HepG2 (cell line): ENCODE data around the gene SEL1L2. TPM values are rescaled to one million over a fixed set of nuclear protein-coding genes. Genes with fewer than 3 reads are reported as not detected.

Experiments used
- ARID2 ChIP-seq: sonication (generic); formaldehyde crosslinking; IDR thresholded peaks from 2 replicates; pipeline ENCODE4 v1.8.1; 2022; ENCODE audit warnings: mild to moderate bottlenecking, missing genetic modification reagents, borderline replicate concordance
- CBX2 ChIP-seq, 2 experiments: fragments of 200-600 bp in 1 of 2; sonication (generic); formaldehyde crosslinking in 1 of 2; IDR thresholded peaks; 2 replicates each; pipeline versions ENCODE4 v1.7.0 to v1.8.1; 2018 to 2022; ENCODE audit warnings: low read depth in 2 of 2, low read length in 1 of 2, mild to moderate bottlenecking in 1 of 2, missing genetic modification reagents in 1 of 2
- CEBPG ChIP-seq: IDR thresholded peaks from 2 replicates; pipeline ENCODE4 v1.6.1; 2016
- NAIF1 ChIP-seq: sonication (generic); formaldehyde crosslinking; IDR thresholded peaks from 2 replicates; pipeline ENCODE4 v1.5.0; 2020; ENCODE audit warnings: mild to moderate bottlenecking, missing genetic modification reagents, borderline replicate concordance
- NFKB2 ChIP-seq: sonication (generic); formaldehyde crosslinking; IDR thresholded peaks from 2 replicates; pipeline ENCODE4 v1.4.0; 2020; ENCODE audit warnings: missing genetic modification reagents, borderline replicate concordance
- POLR2A ChIP-seq, 2 experiments: IDR thresholded peaks; 2 replicates each; pipeline ENCODE4 v1.6.1; 2011; ENCODE audit warnings: low read depth in 2 of 2, low read length in 2 of 2, mild to moderate bottlenecking in 1 of 2, moderate library complexity in 1 of 2; ENCODE audit not compliant: insufficient read depth in 1 of 2
- RARA ChIP-seq: IDR thresholded peaks from 2 replicates; pipeline ENCODE4 v1.6.1; 2016; ENCODE audit warnings: missing genetic modification reagents, missing compliant biosample characterization
- RELA ChIP-seq: sonication (generic); formaldehyde crosslinking; IDR thresholded peaks from 2 replicates; pipeline ENCODE4 v1.4.0; 2020; ENCODE audit warnings: missing genetic modification reagents
- RFXANK ChIP-seq: IDR thresholded peaks from 2 replicates; pipeline ENCODE4 v1.6.1; 2016
- TOE1 ChIP-seq: sonication (generic); formaldehyde crosslinking; IDR thresholded peaks from 2 replicates; pipeline ENCODE4 v1.4.0; 2020; ENCODE audit warnings: mild to moderate bottlenecking, missing genetic modification reagents
- WIZ ChIP-seq: sonication (generic); formaldehyde crosslinking; IDR thresholded peaks from 2 replicates; pipeline ENCODE4 v1.5.1; 2020; ENCODE audit warnings: mild to moderate bottlenecking, missing genetic modification reagents
- ZFP90 ChIP-seq: sonication (generic); formaldehyde crosslinking; IDR thresholded peaks from 2 replicates; pipeline ENCODE4 v1.8.0; 2022; ENCODE audit warnings: missing genetic modification reagents, mild to moderate bottlenecking, inconsistent platforms, borderline replicate concordance
- ZFY ChIP-seq: sonication (generic); formaldehyde crosslinking; IDR thresholded peaks from 2 replicates; pipeline ENCODE4 v1.4.0; 2020; ENCODE audit warnings: missing genetic modification reagents
- ZNF136 ChIP-seq: sonication (generic); formaldehyde crosslinking; IDR thresholded peaks from 2 replicates; pipeline ENCODE4 v1.8.1; 2022; ENCODE audit warnings: low read depth, mild to moderate bottlenecking, moderate library complexity, missing genetic modification reagents
- ZNF263 ChIP-seq: sonication (generic); formaldehyde crosslinking; IDR thresholded peaks from 2 replicates; pipeline ENCODE4 v1.4.0; 2020; ENCODE audit warnings: missing genetic modification reagents
- ZNF317 ChIP-seq: sonication (generic); formaldehyde crosslinking; IDR thresholded peaks from 2 replicates; pipeline ENCODE4 v1.5.0; 2020; ENCODE audit warnings: mild to moderate bottlenecking, missing genetic modification reagents
- ZNF484 ChIP-seq: sonication (generic); formaldehyde crosslinking; IDR thresholded peaks from 2 replicates; pipeline ENCODE4 v1.5.1; 2020; ENCODE audit warnings: mild to moderate bottlenecking, low read depth, missing genetic modification reagents, borderline replicate concordance
- ZNF546 ChIP-seq: sonication (generic); formaldehyde crosslinking; conservative IDR thresholded peaks from 2 replicates; pipeline ENCODE4 v1.8.1; 2023; ENCODE audit warnings: mild to moderate bottlenecking, missing genetic modification reagents
- ZNF644 ChIP-seq: IDR thresholded peaks from 2 replicates; pipeline ENCODE4 v1.6.1; 2016; ENCODE audit warnings: low read depth
- ZNF749 ChIP-seq: sonication (generic); formaldehyde crosslinking; IDR thresholded peaks from 2 replicates; pipeline ENCODE4 v1.8.0; 2022; ENCODE audit warnings: mild to moderate bottlenecking, missing genetic modification reagents, moderate library complexity, borderline replicate concordance
- ZNF790 ChIP-seq: sonication (generic); formaldehyde crosslinking; IDR thresholded peaks from 2 replicates; pipeline ENCODE4 v1.8.0; 2022; ENCODE audit warnings: missing genetic modification reagents, mild to moderate bottlenecking, borderline replicate concordance
- ZNF878 ChIP-seq: sonication (generic); formaldehyde crosslinking; IDR thresholded peaks from 2 replicates; pipeline ENCODE4 v1.8.1; 2023; ENCODE audit warnings: mild to moderate bottlenecking, missing genetic modification reagents, moderate library complexity
- polyA plus RNA-seq, 8 experiments: library from polyadenylated mRNA; depleted of rRNA in 3 of 8; stranded (reverse) in 7 of 8; unstranded in 1 of 8; fragments of >200 nt; fragmentation: Illumina TruSeq in 4 of 8; extraction: Trizol in 4 of 8; gene quantifications; 2 replicates each; pipeline versions ENCODE4 v1.2.1 to v1.2.3, GENCODE V29; 2011 to 2016; ENCODE audit warnings: low read depth in 4 of 8, missing spikeins in 1 of 8, mixed read lengths in 1 of 8; ENCODE audit not compliant: insufficient read depth in 1 of 8
- total RNA-seq, 5 experiments: library from RNA; depleted of rRNA; stranded (reverse); fragments of >200 nt; fragmentation: Illumina TruSeq; extraction: Trizol; gene quantifications; 2 replicates each; pipeline ENCODE4 v1.2.3, GENCODE V29; 2016; ENCODE audit warnings: low read depth in 1 of 5
- TF ChIP-seq, protein P1 (sequence below): sonication (generic); formaldehyde crosslinking; IDR thresholded peaks from 2 replicates; pipeline ENCODE4 v1.4.0; 2020; ENCODE audit warnings: mild to moderate bottlenecking, missing genetic modification reagents
- TF ChIP-seq, protein P2 (sequence below): sonication (generic); formaldehyde crosslinking; IDR thresholded peaks from 2 replicates; pipeline ENCODE4 v1.4.0; 2020; ENCODE audit warnings: mild to moderate bottlenecking, missing genetic modification reagents
- TF ChIP-seq, protein P3 (sequence below): sonication (generic); formaldehyde crosslinking; IDR thresholded peaks from 2 replicates; pipeline ENCODE4 v1.5.0; 2020; ENCODE audit warnings: mild to moderate bottlenecking, missing genetic modification reagents, borderline replicate concordance
- TF ChIP-seq, protein P4 (sequence below): IDR thresholded peaks from 2 replicates; pipeline ENCODE4 v1.6.1; 2016; ENCODE audit warnings: missing compliant biosample characterization, missing genetic modification reagents, borderline replicate concordance

The SEL1L2 gene
- total and polyA plus RNA-seq, 2 of the 13 experiments (the other 11 are each of a cell fraction or from before 2014, with no cell fraction given): not detected

DNA sequence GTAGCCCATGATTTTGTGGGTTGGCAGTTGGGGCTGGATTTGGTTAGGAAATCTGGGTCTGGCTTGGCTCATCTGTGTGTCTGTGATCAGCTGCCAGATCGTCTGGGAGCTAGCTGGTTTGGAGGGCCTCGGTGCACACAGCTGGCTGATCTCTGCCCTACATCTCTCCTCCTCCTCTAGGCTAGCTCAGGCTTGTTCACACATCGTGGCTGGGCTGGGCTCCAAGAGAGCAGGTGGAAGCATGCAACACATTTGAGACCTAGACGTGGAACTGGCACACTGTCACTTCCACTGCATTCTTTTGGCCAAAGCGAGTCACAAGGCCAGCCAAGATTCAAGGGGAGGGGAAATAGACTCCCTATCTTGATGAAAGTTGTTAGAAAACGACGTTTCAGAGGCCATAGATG, 189.7 kb downstream of the SEL1L2 start (continued):
- TF ChIP-seq, protein P1, sequence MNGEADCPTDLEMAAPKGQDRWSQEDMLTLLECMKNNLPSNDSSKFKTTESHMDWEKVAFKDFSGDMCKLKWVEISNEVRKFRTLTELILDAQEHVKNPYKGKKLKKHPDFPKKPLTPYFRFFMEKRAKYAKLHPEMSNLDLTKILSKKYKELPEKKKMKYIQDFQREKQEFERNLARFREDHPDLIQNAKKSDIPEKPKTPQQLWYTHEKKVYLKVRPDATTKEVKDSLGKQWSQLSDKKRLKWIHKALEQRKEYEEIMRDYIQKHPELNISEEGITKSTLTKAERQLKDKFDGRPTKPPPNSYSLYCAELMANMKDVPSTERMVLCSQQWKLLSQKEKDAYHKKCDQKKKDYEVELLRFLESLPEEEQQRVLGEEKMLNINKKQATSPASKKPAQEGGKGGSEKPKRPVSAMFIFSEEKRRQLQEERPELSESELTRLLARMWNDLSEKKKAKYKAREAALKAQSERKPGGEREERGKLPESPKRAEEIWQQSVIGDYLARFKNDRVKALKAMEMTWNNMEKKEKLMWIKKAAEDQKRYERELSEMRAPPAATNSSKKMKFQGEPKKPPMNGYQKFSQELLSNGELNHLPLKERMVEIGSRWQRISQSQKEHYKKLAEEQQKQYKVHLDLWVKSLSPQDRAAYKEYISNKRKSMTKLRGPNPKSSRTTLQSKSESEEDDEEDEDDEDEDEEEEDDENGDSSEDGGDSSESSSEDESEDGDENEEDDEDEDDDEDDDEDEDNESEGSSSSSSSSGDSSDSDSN: peak; percentile 58
- TF ChIP-seq ZNF790 (CRISPR knock-in tag) (no peak), RFXANK (CRISPR knock-in tag) (0 out of 2 replicates have a peak, but pooled peaks have one; percentile 14), ZNF263 (CRISPR knock-in tag) (peak; percentile 57), ZNF546 (CRISPR knock-in tag) (peak; percentile 81; the same call in 1 of the 2 replicates), ARID2 (CRISPR knock-in tag) (no peak), RELA (CRISPR knock-in tag) (no peak), POLR2A (IDR thresholded peaks at IDR 0.05; ENCODE audit: insufficient read depth in 1 of 2, low read depth in 2 of 2, low read length in 2 of 2) (peak in 1 of 2 experiments; percentile 41; a peak in 1 of 4 replicates), TOE1 (CRISPR knock-in tag) (no peak), ZNF749 (CRISPR knock-in tag) (peak; percentile 52; the same call in 1 of the 2 replicates), ZNF484 (no peak), ZNF644 (CRISPR knock-in tag) (peak; percentile 89), ZNF878 (CRISPR knock-in tag) (0 out of 2 replicates have a peak, but pooled peaks have one; percentile 43), NAIF1 (CRISPR knock-in tag) (no peak), RARA (CRISPR knock-in tag) (peak; percentile 42; the same call in 1 of the 2 replicates), WIZ (CRISPR knock-in tag) (peak; percentile 46; the same call in 1 of the 2 replicates), NFKB2 (CRISPR knock-in tag) (peak; percentile 85), ZFP90 (no peak), ZNF317 (CRISPR knock-in tag) (no peak), ZNF136 (CRISPR knock-in tag) (no peak), CBX2 (IDR thresholded peaks at IDR 0.05; ENCODE audit: low read depth, low read length) (no peak), CBX2 (CRISPR knock-in tag; IDR thresholded peaks at IDR 0.05; ENCODE audit: low read depth) (no peak), ZFY (peak; percentile 21; the same call in 1 of the 2 replicates), CEBPG (CRISPR knock-in tag) (peak; percentile 45; the same call in 1 of the 2 replicates)
- TF ChIP-seq, protein P2, sequence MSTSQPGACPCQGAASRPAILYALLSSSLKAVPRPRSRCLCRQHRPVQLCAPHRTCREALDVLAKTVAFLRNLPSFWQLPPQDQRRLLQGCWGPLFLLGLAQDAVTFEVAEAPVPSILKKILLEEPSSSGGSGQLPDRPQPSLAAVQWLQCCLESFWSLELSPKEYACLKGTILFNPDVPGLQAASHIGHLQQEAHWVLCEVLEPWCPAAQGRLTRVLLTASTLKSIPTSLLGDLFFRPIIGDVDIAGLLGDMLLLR (CRISPR knock-in tag): 0 out of 2 replicates have a peak, but pooled peaks have one; percentile 23
- TF ChIP-seq, protein P3, sequence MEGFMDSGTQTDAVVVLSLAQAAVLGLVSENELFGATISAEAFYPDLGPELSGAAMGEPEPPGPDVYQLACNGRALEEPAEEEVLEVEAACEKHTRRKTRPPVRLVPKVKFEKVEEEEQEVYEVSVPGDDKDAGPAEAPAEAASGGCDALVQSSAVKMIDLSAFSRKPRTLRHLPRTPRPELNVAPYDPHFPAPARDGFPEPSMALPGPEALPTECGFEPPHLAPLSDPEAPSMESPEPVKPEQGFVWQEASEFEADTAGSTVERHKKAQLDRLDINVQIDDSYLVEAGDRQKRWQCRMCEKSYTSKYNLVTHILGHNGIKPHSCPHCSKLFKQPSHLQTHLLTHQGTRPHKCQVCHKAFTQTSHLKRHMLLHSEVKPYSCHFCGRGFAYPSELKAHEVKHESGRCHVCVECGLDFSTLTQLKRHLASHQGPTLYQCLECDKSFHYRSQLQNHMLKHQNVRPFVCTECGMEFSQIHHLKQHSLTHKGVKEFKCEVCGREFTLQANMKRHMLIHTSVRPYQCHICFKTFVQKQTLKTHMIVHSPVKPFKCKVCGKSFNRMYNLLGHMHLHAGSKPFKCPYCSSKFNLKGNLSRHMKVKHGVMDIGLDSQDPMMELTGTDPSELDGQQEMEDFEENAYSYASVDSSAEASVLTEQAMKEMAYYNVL (CRISPR knock-in tag): 0 out of 2 replicates have a peak, but pooled peaks have one; percentile 39
- TF ChIP-seq, protein P4, sequence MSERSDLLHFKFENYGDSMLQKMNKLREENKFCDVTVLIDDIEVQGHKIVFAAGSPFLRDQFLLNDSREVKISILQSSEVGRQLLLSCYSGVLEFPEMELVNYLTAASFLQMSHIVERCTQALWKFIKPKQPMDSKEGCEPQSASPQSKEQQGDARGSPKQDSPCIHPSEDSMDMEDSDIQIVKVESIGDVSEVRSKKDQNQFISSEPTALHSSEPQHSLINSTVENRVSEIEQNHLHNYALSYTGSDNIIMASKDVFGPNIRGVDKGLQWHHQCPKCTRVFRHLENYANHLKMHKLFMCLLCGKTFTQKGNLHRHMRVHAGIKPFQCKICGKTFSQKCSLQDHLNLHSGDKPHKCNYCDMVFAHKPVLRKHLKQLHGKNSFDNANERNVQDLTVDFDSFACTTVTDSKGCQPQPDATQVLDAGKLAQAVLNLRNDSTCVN (CRISPR knock-in tag): peak; percentile 77
